Measurements from ENCODE around the gene C10orf67.

DNA sequence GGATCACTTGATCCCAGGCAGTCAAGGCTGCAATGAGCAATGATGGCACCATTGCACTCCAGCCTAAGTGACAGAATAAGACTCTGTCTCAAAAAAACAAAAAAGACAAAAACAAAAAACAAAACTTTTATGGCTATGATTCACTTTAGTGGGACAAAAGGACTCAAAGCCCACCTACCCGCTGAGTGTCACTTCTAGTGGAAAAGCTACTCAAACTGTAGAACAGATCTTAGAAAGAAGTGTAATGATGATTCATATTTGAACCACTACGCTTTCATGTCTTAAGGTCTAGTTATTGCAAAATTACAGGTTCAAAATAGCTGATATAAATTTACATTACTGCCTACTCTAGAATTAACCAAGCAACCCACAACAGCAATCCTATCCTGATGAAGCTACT, 47.2 kb upstream of the C10orf67 start:
- TF ChIP-seq EZH2phosphoT487 (IDR thresholded peaks at IDR 0.05; ENCODE audit: borderline replicate concordance, low read depth, low read length): no peak
- TF ChIP-seq, protein P1, sequence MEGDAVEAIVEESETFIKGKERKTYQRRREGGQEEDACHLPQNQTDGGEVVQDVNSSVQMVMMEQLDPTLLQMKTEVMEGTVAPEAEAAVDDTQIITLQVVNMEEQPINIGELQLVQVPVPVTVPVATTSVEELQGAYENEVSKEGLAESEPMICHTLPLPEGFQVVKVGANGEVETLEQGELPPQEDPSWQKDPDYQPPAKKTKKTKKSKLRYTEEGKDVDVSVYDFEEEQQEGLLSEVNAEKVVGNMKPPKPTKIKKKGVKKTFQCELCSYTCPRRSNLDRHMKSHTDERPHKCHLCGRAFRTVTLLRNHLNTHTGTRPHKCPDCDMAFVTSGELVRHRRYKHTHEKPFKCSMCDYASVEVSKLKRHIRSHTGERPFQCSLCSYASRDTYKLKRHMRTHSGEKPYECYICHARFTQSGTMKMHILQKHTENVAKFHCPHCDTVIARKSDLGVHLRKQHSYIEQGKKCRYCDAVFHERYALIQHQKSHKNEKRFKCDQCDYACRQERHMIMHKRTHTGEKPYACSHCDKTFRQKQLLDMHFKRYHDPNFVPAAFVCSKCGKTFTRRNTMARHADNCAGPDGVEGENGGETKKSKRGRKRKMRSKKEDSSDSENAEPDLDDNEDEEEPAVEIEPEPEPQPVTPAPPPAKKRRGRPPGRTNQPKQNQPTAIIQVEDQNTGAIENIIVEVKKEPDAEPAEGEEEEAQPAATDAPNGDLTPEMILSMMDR (conservative IDR thresholded peaks at IDR 0.05; ENCODE audit: low read length): no peak

Measured in OCI-LY7 (cell line).